GM19035 (cell line): ENCODE measurements around the gene OR2AJ1.

ENCODE experiments used
- ATAC-seq: cut with Tn5 transposase; IDR thresholded peaks from one replicate; pipeline ENCODE4 v1.9.1; 2021; ENCODE audit not compliant: unreplicated experiment

The OR2AJ1 gene

GRCh38 chr1:247961791-247962190, 37.1 kb downstream of the OR2AJ1 start:
- no peak for ATAC-seq

GRCh38 chr1:247962911-247963588, 38.4 kb downstream of the OR2AJ1 start:
- ATAC-seq: no peak

DNA sequence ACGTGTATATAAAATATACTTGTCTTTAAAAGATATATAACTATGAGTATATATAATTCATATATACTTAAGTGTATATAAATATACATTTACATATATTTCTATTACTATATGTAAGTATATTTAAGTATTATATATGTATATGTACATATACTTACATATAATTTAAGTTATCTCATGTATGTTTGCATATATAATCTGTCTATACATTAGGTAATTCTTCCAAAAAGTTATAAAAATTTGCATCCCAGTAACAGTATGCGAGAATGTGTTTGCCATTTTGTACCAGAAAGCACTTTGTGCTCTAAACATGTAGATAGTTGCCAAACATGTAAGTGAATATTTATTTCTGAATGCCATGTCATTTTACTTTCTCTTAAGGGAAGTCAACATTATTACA, 40.2 kb downstream of the OR2AJ1 start, which contains the start of gene OR2AK2:
Gene OR2AK2, plus strand, starts transcription at position 301 of the 400 bp plus-strand sequence. CDS start 144 bp downstream, outside the sequence.
- no peak for ATAC-seq

DNA sequence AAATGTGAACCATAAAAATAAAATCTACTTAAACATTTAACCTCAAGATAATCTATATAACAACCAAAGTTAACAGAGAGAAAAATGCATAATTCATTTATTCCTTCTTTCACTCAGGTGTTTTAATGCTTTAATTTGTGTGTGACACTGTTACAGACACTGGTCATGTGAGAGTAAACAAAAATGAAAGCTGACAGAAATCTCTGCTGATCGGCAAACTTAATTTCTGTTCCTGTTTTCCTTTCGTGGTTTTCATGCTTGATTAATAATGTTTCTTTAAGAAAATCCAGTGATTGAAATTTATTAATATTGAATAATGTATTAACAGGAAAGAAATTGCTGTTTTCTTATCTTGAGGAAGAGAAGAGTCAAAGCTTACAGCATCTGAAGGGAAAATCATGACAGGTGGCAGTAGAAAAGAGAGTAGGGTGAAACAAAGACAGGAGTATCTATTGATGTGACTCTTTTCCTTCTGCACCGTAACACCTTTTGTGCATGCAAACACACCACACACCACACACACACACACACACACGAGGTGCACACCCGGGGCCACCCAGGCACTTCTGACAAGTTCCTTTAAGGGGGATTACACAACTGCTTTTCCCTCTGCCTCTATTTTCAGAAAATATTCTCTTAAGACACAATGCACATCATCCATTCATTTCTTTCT, 42.0 kb downstream of the OR2AJ1 start:
- no peak for ATAC-seq
